Measurements from ENCODE around the gene MRPL54. TPM values are rescaled to one million over a fixed set of nuclear protein-coding genes. Genes with fewer than 3 reads are reported as not detected.

Gene MRPL54
- polyA plus RNA-seq, 2 of the 4 experiments (the other 2 are of a cell fraction) = 30.8 to 47.5 TPM

GRCh38 chr19:3804429-3804828 is 41.9 kb downstream of the MRPL54 start:
- DNase-seq (ENCODE audit: low read depth in 1 of 2, low spot score in 1 of 2) = no peak

GRCh38 chr19:3805859-3806258 is 43.4 kb downstream of the MRPL54 start:
- Histone ChIP-seq H3K4me2 (no peak overlapping the region), H3K27ac (no peak overlapping the region), H3K4me1 (no peaks in the 10 kb centered on the region), H3K4me3 (no peak overlapping the region), H3K9me3 (no peaks in the 10 kb centered on the region)
- ATAC-seq (no peak), FAIRE-seq (no peak), DNase-seq (ENCODE audit: low read depth in 1 of 2, low spot score in 1 of 2) (no peak)
- WGBS (ENCODE audit: missing lambda C conversion rate) = 69% methylated on average over 12 of the region's 29 CpGs
- ChIA-PET CTCF (interaction anchor here (1.4 kb wide), 1 partner anchor 157 kb away, joined by 3 read pairs; no protein-coding TSS in a partner anchor), POLR2A (no interaction called here)
- TF ChIP-seq HDAC2 (IDR thresholded peaks at IDR 0.05) (no peak), BCL3 (IDR thresholded peaks at IDR 0.05) (no peak), ELK1 (IDR thresholded peaks at IDR 0.05; ENCODE audit: low read depth, low read length) (no peak), NR3C1 (IDR thresholded peaks at IDR 0.05) (no peak), RFX5 (IDR thresholded peaks at IDR 0.05) (no peak), MAZ (IDR thresholded peaks at IDR 0.05; ENCODE audit: borderline replicate concordance, low read depth, low read length) (no peak), SMC3 (IDR thresholded peaks at IDR 0.05) (no peak), ATOH8 (CRISPR knock-in tag; IDR thresholded peaks at IDR 0.05; ENCODE audit: low read depth) (no peak), RARB (CRISPR knock-in tag; IDR thresholded peaks at IDR 0.05) (no peak), HMGXB4 (CRISPR knock-in tag; IDR thresholded peaks at IDR 0.05; ENCODE audit: borderline replicate concordance) (no peak), CHD4 (IDR thresholded peaks at IDR 0.05; ENCODE audit: borderline replicate concordance) (no peak), E2F6 (IDR thresholded peaks at IDR 0.05; ENCODE audit: borderline replicate concordance, low read depth) (no peak), MAFK (IDR thresholded peaks at IDR 0.05; ENCODE audit: partially characterized antibody) (no peak), CBX8 (IDR thresholded peaks at IDR 0.05) (no peak), CEBPB (IDR thresholded peaks at IDR 0.05) (no peak)

More at GRCh38 chr19:3804429-3804828, 41.9 kb downstream of the MRPL54 start:
- ChIA-PET POLR2A (no interaction called here), CTCF (interaction anchor here (1.1 kb wide), 1 partner anchor 17 kb away, joined by 5 read pairs; no protein-coding TSS in a partner anchor)
- no peak overlapping the region for H3K4me2 ChIP-seq
- no peak for TF ChIP-seq CHD2 (IDR thresholded peaks at IDR 0.05; ENCODE audit: low read length, partially characterized antibody)
- no peak for TF ChIP-seq RARB (CRISPR knock-in tag; IDR thresholded peaks at IDR 0.05)
- TF ChIP-seq HOXB13 (CRISPR knock-in tag; IDR thresholded peaks at IDR 0.05; ENCODE audit: low read depth) = no peak
- no peak for TF ChIP-seq TFCP2L1 (CRISPR knock-in tag; IDR thresholded peaks at IDR 0.05)
- TF ChIP-seq TP53 (CRISPR knock-in tag; IDR thresholded peaks at IDR 0.05) = no peak
- no peak for TF ChIP-seq RCOR1 (IDR thresholded peaks at IDR 0.05; ENCODE audit: low read depth, low read length)
- TF ChIP-seq REST (IDR thresholded peaks at IDR 0.05) = no peak
- no peak for TF ChIP-seq POLR2A (IDR thresholded peaks at IDR 0.05; ENCODE audit: low read length)
- no peak for TF ChIP-seq CHD4 (IDR thresholded peaks at IDR 0.05; ENCODE audit: borderline replicate concordance)
- no peak for TF ChIP-seq FOXS1 (CRISPR knock-in tag; IDR thresholded peaks at IDR 0.05)
- no peak for TF ChIP-seq MAX (IDR thresholded peaks at IDR 0.05)
- no peak for TF ChIP-seq RAD21 (conservative IDR thresholded peaks at IDR 0.05 in 1 of 2, IDR thresholded peaks at IDR 0.05 in 1 of 2)
- no peak for TF ChIP-seq SREBF2 (IDR thresholded peaks at IDR 0.05)
- no peak for TF ChIP-seq NPAS2 (CRISPR knock-in tag; IDR thresholded peaks at IDR 0.05; ENCODE audit: borderline replicate concordance)
- no peak for TF ChIP-seq CBX8 (IDR thresholded peaks at IDR 0.05)
- no peak for TF ChIP-seq CBX2 (IDR thresholded peaks at IDR 0.05; ENCODE audit: borderline replicate concordance, low read depth)
- TF ChIP-seq MAZ (IDR thresholded peaks at IDR 0.05; ENCODE audit: borderline replicate concordance, low read depth, low read length) = no peak
- TF ChIP-seq FOSL2 (IDR thresholded peaks at IDR 0.05) = no peak
- no peak for TF ChIP-seq FOSL2 (CRISPR knock-in tag; IDR thresholded peaks at IDR 0.05)
- no peak for TF ChIP-seq KDM5A (IDR thresholded peaks at IDR 0.05)
- no peak for TF ChIP-seq PHF8 (IDR thresholded peaks at IDR 0.05; ENCODE audit: borderline replicate concordance, low read depth)
- WGBS (ENCODE audit: missing lambda C conversion rate) = 73% methylated on average over 2 of the region's 13 CpGs
- FAIRE-seq (no peak), ATAC-seq (no peak)
- H3K27ac ChIP-seq = no peak overlapping the region
- H3K4me3 ChIP-seq = no peak overlapping the region
- no peaks in the 10 kb centered on the region for H3K4me1 ChIP-seq
- H3K9me3 ChIP-seq = no peaks in the 10 kb centered on the region

All from A549 (cell line).